Measurements from ENCODE around the gene PLK2.

The PLK2 gene

GRCh38 chr5:58477760-58478376 is 18.0 kb upstream of the PLK2 start:
- no peak for DNase-seq (ENCODE audit: low read depth)

- no peak for DNase-seq (ENCODE audit: low read depth)
Measured at GRCh38 chr5:58475404-58475803, 15.5 kb upstream of the PLK2 start.

GRCh38 chr5:58469896-58470295 is 10.0 kb upstream of the PLK2 start:
- no peak for DNase-seq (ENCODE audit: low read depth)

GRCh38 chr5:58466939-58467338 is 7.1 kb upstream of the PLK2 start:
- peak; percentile 72 for DNase-seq (ENCODE audit: low read depth)

GRCh38 chr5:58462623-58463230 is 2.8 kb upstream of the PLK2 start:
- DNase-seq (ENCODE audit: low read depth), result peak; percentile 63

GRCh38 chr5:58462154-58462553 is 2.3 kb upstream of the PLK2 start:
- no peak for DNase-seq (ENCODE audit: low read depth)

- DNase-seq (ENCODE audit: low read depth), result peak; percentile 78
Measured at GRCh38 chr5:58460732-58461286, 923 bp upstream of the PLK2 start.

- DNase-seq (ENCODE audit: low read depth), result peak; percentile 43
Measured at GRCh38 chr5:58459146-58460001, 512 bp downstream of the PLK2 start.

GRCh38 chr5:58458743-58459145 is 1.1 kb downstream of the PLK2 start:
- no peak for DNase-seq (ENCODE audit: low read depth)

GRCh38 chr5:58458141-58458742 is 1.6 kb downstream of the PLK2 start:
- no peak for DNase-seq (ENCODE audit: low read depth)

GRCh38 chr5:58457050-58457449 is 2.8 kb downstream of the PLK2 start:
- DNase-seq (ENCODE audit: low read depth), result no peak

GRCh38 chr5:58456486-58456885 is 3.4 kb downstream of the PLK2 start:
- DNase-seq (ENCODE audit: low read depth), result no peak

- DNase-seq (ENCODE audit: low read depth), result peak; percentile 66
Measured at GRCh38 chr5:58456026-58456425, 3.9 kb downstream of the PLK2 start.

GRCh38 chr5:58455480-58455879 is 4.4 kb downstream of the PLK2 start:
- DNase-seq (ENCODE audit: low read depth), result no peak

GRCh38 chr5:58455066-58455465 is 4.8 kb downstream of the PLK2 start:
- DNase-seq (ENCODE audit: low read depth), result no peak

GRCh38 chr5:58454025-58454424 is 5.9 kb downstream of the PLK2 start:
- DNase-seq (ENCODE audit: low read depth), result no peak

- DNase-seq (ENCODE audit: low read depth), result no peak
Measured at GRCh38 chr5:58453306-58453705, 6.6 kb downstream of the PLK2 start.

- no peak for DNase-seq (ENCODE audit: low read depth)
Measured at GRCh38 chr5:58452566-58453258, 7.2 kb downstream of the PLK2 start.

GRCh38 chr5:58451732-58452565 is 7.9 kb downstream of the PLK2 start:
- no peak for DNase-seq (ENCODE audit: low read depth)

GRCh38 chr5:58450811-58451629 is 8.9 kb downstream of the PLK2 start:
- no peak for DNase-seq (ENCODE audit: low read depth)

Data from amniotic epithelial cell (primary cell).